WTC11 (cell line): ENCODE results near the gene SH3BGRL. TPM values are rescaled to one million over a fixed set of nuclear protein-coding genes. Genes with fewer than 3 reads are reported as not detected.

Experiments
- ATAC-seq: fragments of 200-7000 bp; cut with Tn5 transposase; 2 replicates; pipeline ENCODE4 v1.10.0; 2021; ENCODE audit warnings: mild to moderate bottlenecking, moderate library complexity
- CTCF ChIA-PET: fragments of 300-600 bp; sonication (Branson Sonifier 250); formaldehyde crosslinking; loops from one replicate; lab custom pipeline; 2021; ENCODE audit warnings: antibody characterized with exemption; lab: Charles Lee
- POLR2A ChIA-PET: fragments of 350-600 bp; sonication (Branson Sonifier 250); formaldehyde crosslinking; loops from one replicate; lab custom pipeline; 2021; ENCODE audit warnings: antibody characterized with exemption; lab: Charles Lee
- DNase-seq: peaks from one replicate; pipeline ENCODE4 v3.0.0; 2021; ENCODE audit warnings: low spot score
- H3K27ac Mint-ChIP-seq: 2 replicates; pipeline ENCODE4 v1.8.0; 2021; ENCODE audit warnings: mixed read lengths
- H3K27me3 Mint-ChIP-seq: 2 replicates; pipeline ENCODE4 v1.8.0; 2021; ENCODE audit warnings: low read depth, mild to moderate bottlenecking, moderate library complexity, mixed read lengths
- H3K36me3 Mint-ChIP-seq: 2 replicates; pipeline ENCODE4 v1.8.0; 2021; ENCODE audit warnings: mixed read lengths
- H3K4me1 Mint-ChIP-seq: 2 replicates; pipeline ENCODE4 v1.8.0; 2022; ENCODE audit warnings: mixed read lengths
- H3K4me3 Mint-ChIP-seq: 2 replicates; pipeline ENCODE4 v1.8.0; 2021; ENCODE audit warnings: mild to moderate bottlenecking, moderate library complexity, mixed read lengths
- H3K9me3 Mint-ChIP-seq: 2 replicates; pipeline ENCODE4 v1.8.0; 2021; ENCODE audit warnings: mixed read lengths
- AFF4 ChIP-seq: sonication (generic); formaldehyde crosslinking; IDR thresholded peaks from 2 replicates; pipeline ENCODE4 v1.8.1; 2023; ENCODE audit warnings: mild to moderate bottlenecking, missing genetic modification reagents, borderline replicate concordance
- E2F1 ChIP-seq: sonication (generic); formaldehyde crosslinking; IDR thresholded peaks from 2 replicates; pipeline ENCODE4 v1.8.0; 2022; ENCODE audit warnings: mild to moderate bottlenecking, missing genetic modification reagents
- E2F4 ChIP-seq: sonication (generic); formaldehyde crosslinking; IDR thresholded peaks from 2 replicates; pipeline ENCODE4 v1.8.1; 2022; ENCODE audit warnings: low read depth, mild to moderate bottlenecking, moderate library complexity, missing genetic modification reagents, borderline replicate concordance
- ELF4 ChIP-seq: sonication (generic); formaldehyde crosslinking; IDR thresholded peaks from 2 replicates; pipeline ENCODE4 v1.8.1; 2022; ENCODE audit warnings: low read depth, mild to moderate bottlenecking, moderate library complexity, missing genetic modification reagents
- KAT7 ChIP-seq: sonication (generic); formaldehyde crosslinking; IDR thresholded peaks from 2 replicates; pipeline ENCODE4 v1.8.1; 2023; ENCODE audit warnings: missing genetic modification reagents, mild to moderate bottlenecking, borderline replicate concordance
- MXD4 ChIP-seq: fragments of 250-450 bp; sonication (Bioruptor Pico); IDR thresholded peaks from 2 replicates; pipeline ENCODE4 v1.8.0; 2021; ENCODE audit warnings: mild to moderate bottlenecking, moderate library complexity, borderline replicate concordance
- NR3C1 ChIP-seq: sonication (generic); formaldehyde crosslinking; conservative IDR thresholded peaks from 2 replicates; pipeline ENCODE4 v1.8.1; 2023; ENCODE audit warnings: low read depth, mild to moderate bottlenecking, missing genetic modification reagents
- PRDM15 ChIP-seq: sonication (generic); formaldehyde crosslinking; IDR thresholded peaks from 2 replicates; pipeline ENCODE4 v1.8.0; 2022; ENCODE audit warnings: missing genetic modification reagents
- PRRX2 ChIP-seq: fragments of 250-450 bp; sonication (Bioruptor Pico); IDR thresholded peaks from 2 replicates; pipeline ENCODE4 v1.8.0; 2021; ENCODE audit warnings: mild to moderate bottlenecking
- SMAD3 ChIP-seq: sonication (generic); formaldehyde crosslinking; IDR thresholded peaks from 2 replicates; pipeline ENCODE4 v1.8.0; 2022; ENCODE audit warnings: missing genetic modification reagents, mild to moderate bottlenecking, borderline replicate concordance
- STAT6 ChIP-seq: sonication (generic); formaldehyde crosslinking; conservative IDR thresholded peaks from 2 replicates; pipeline ENCODE4 v1.8.1; 2023; ENCODE audit warnings: mild to moderate bottlenecking, low read depth, missing genetic modification reagents, moderate library complexity
- TEAD4 ChIP-seq: sonication (generic); formaldehyde crosslinking; IDR thresholded peaks from 2 replicates; pipeline ENCODE4 v1.8.0; 2022; ENCODE audit warnings: mild to moderate bottlenecking, missing genetic modification reagents
- ZNF317 ChIP-seq: sonication (generic); formaldehyde crosslinking; IDR thresholded peaks from 2 replicates; pipeline ENCODE4 v1.8.1; 2023; ENCODE audit warnings: low read depth, mild to moderate bottlenecking, moderate library complexity, missing genetic modification reagents, borderline replicate concordance
- ZNF416 ChIP-seq: fragments of 250-450 bp; sonication (Bioruptor Pico); IDR thresholded peaks from 2 replicates; pipeline ENCODE4 v1.9.0; 2021; ENCODE audit warnings: mild to moderate bottlenecking, inconsistent platforms
- ZNF423 ChIP-seq: fragments of 250-450 bp; sonication (Bioruptor Pico); IDR thresholded peaks from 2 replicates; pipeline ENCODE4 v2.1.2; 2022; ENCODE audit warnings: mild to moderate bottlenecking, moderate library complexity
- total RNA-seq: library from RNA; stranded (reverse); gene quantifications from 3 replicates; pipeline ENCODE4 v1.2.3, GENCODE V29; 2021
- TF ChIP-seq, protein P1 (sequence below): sonication (generic); formaldehyde crosslinking; IDR thresholded peaks from 2 replicates; pipeline ENCODE4 v1.8.1; 2023; ENCODE audit warnings: mild to moderate bottlenecking, missing genetic modification reagents
- TF ChIP-seq, protein P2 (sequence below): sonication (generic); formaldehyde crosslinking; conservative IDR thresholded peaks from 2 replicates; pipeline ENCODE4 v1.8.1; 2022; ENCODE audit warnings: mild to moderate bottlenecking, missing genetic modification reagents
- TF ChIP-seq, protein P3 (sequence below): sonication (generic); formaldehyde crosslinking; IDR thresholded peaks from 2 replicates; pipeline ENCODE4 v1.8.1; 2022; ENCODE audit warnings: mild to moderate bottlenecking, missing genetic modification reagents, moderate library complexity, borderline replicate concordance

The SH3BGRL gene
- total RNA-seq, 1 experiment from 2014 or later: 37.3 TPM

DNA sequence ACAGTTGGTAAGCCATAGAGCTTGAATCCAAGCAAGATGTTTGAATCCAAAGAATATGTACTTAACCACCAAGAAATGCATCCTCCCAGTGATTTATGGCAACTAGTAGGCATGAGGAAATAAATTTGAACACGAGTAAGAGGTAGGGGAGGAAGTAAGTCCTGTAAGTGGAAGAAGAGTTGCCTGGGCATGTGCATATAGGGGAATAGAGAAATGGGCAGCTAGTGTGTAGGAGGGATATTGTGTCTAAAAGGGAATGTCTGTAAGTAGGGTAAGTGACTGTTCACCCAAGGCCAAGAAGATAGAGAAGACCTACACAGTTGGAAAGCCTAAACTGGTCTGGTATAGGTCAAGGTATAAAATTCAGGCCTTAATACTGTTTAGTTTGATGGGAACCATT is 4.6 kb downstream of the SH3BGRL start:
- Mint-ChIP-seq H3K4me3 (no peak overlapping the region), H3K27ac (no peak overlapping the region), H3K36me3 (peaks cover 6% of the 10 kb centered on the region; the same call in 1 of the 2 replicates), H3K9me3 (no peaks in the 10 kb centered on the region), H3K4me1 (peaks cover 15% of the 10 kb centered on the region), H3K27me3 (no peaks in the 10 kb centered on the region)
- ChIA-PET POLR2A (no interaction called here), CTCF (no interaction called here)
- no peak for TF ChIP-seq KAT7 (CRISPR knock-in tag)
- TF ChIP-seq ZNF423: no peak
- no peak for TF ChIP-seq ZNF416 (CRISPR knock-in tag)
- TF ChIP-seq, protein P1, sequence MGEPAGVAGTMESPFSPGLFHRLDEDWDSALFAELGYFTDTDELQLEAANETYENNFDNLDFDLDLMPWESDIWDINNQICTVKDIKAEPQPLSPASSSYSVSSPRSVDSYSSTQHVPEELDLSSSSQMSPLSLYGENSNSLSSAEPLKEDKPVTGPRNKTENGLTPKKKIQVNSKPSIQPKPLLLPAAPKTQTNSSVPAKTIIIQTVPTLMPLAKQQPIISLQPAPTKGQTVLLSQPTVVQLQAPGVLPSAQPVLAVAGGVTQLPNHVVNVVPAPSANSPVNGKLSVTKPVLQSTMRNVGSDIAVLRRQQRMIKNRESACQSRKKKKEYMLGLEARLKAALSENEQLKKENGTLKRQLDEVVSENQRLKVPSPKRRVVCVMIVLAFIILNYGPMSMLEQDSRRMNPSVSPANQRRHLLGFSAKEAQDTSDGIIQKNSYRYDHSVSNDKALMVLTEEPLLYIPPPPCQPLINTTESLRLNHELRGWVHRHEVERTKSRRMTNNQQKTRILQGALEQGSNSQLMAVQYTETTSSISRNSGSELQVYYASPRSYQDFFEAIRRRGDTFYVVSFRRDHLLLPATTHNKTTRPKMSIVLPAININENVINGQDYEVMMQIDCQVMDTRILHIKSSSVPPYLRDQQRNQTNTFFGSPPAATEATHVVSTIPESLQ (CRISPR knock-in tag): no peak
- no peak for TF ChIP-seq ELF4 (CRISPR knock-in tag)
- TF ChIP-seq PRDM15 (CRISPR knock-in tag): no peak
- TF ChIP-seq, protein P2, sequence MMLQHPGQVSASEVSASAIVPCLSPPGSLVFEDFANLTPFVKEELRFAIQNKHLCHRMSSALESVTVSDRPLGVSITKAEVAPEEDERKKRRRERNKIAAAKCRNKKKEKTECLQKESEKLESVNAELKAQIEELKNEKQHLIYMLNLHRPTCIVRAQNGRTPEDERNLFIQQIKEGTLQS (CRISPR knock-in tag): no peak
- no peak for TF ChIP-seq PRRX2 (CRISPR knock-in tag)
- no peak for TF ChIP-seq MXD4 (CRISPR knock-in tag)
- no peak for TF ChIP-seq SMAD3 (CRISPR knock-in tag)
- TF ChIP-seq NR3C1 (CRISPR knock-in tag): no peak
- no peak for TF ChIP-seq E2F1 (CRISPR knock-in tag)
- TF ChIP-seq STAT6 (CRISPR knock-in tag): no peak
- TF ChIP-seq E2F4 (CRISPR knock-in tag): no peak
- TF ChIP-seq TEAD4 (CRISPR knock-in tag): no peak
- no peak for TF ChIP-seq AFF4 (CRISPR knock-in tag)
- TF ChIP-seq, protein P3, sequence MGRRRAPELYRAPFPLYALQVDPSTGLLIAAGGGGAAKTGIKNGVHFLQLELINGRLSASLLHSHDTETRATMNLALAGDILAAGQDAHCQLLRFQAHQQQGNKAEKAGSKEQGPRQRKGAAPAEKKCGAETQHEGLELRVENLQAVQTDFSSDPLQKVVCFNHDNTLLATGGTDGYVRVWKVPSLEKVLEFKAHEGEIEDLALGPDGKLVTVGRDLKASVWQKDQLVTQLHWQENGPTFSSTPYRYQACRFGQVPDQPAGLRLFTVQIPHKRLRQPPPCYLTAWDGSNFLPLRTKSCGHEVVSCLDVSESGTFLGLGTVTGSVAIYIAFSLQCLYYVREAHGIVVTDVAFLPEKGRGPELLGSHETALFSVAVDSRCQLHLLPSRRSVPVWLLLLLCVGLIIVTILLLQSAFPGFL (CRISPR knock-in tag): no peak
- TF ChIP-seq ZNF317: no peak
- DNase-seq (no peak), ATAC-seq (no peak)
